Lower leg skin (tissue), 4 donors: ENCODE data around the gene NCAPD3. TPM values are rescaled to one million over a fixed set of nuclear protein-coding genes. Genes with fewer than 3 reads are reported as not detected.

Source experiments
- DNase-seq, 2 donors: peaks; one replicate each; pipeline ENCODE4 v3.0.0-alpha.2; 2019; ENCODE audit warnings: low spot score in 2 of 2
- H3K4me3 ChIP-seq: fragments of 200-600 bp; sonication (generic); 2 replicates; pipeline ENCODE4 v1.5.1; 2017; ENCODE audit warnings: mild to moderate bottlenecking, low read depth; ENCODE audit not compliant: poor library complexity, severe bottlenecking
- POLR2A ChIP-seq, 2 donors: fragments of 450-650 bp; IDR thresholded peaks; one replicate each; pipeline ENCODE4 v1.6.1; 2016 to 2017; ENCODE audit warnings: antibody characterized with exemption in 2 of 2, mild to moderate bottlenecking in 1 of 2, moderate library complexity in 1 of 2
- WGBS, 2 donors: methylation state at CpG; one replicate each; pipeline ENCODE4 v1.1.5; 2018; 5-methylcytosine and 5-hydroxymethylcytosine counted together
- intact Hi-C: fragments of 100-400 bp; cut with DNase I; formaldehyde crosslinking; loops from one replicate; pipeline ENCODE4 v1.15.0; 2023; ENCODE audit warnings: low total_unique reads
- total RNA-seq, 4 donors: library from RNA; depleted of rRNA; stranded (reverse); fragments of >200 nt; gene quantifications; one replicate each; pipeline ENCODE4 v1.1.0, GENCODE V29; 2016
- TF ChIP-seq, protein P1 (sequence below), 3 donors: fragments of 450-650 bp; IDR thresholded peaks; one replicate each; pipeline ENCODE4 v1.5.1; 2016; ENCODE audit warnings: antibody characterized with exemption in 3 of 3, mild to moderate bottlenecking in 3 of 3, moderate library complexity in 2 of 3

NCAPD3 gene
- total RNA-seq, 4 donors from 2014 or later, result 10.7 to 24.7 (median 20.3) TPM

DNA sequence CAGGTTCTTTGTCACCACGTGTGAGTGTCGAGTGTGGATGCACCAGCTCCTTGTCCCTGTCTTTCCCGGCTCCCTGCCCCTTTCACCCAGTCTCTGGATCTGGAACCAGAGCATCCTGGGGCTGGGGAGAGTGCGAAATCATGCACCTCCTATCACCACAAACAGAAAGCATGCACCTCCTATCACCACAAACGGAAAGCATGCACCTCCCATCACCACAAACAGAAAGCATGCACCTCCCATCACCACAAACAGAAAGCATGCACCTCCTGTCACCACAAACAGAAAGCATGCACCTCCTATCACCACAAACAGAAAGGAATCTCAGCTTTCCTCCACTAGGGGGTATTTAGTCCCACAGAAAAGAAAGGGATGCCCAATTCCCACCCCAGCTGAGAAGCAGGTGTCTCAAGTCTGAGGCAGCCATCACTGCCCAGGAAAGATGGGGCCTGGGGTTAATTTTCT is 46.5 kb upstream of the NCAPD3 start:
- intact Hi-C loops, result no loop called here
- peak in 1 of 2 donors; percentile 40 for DNase-seq
- WGBS, 2 donors, result 50 to 52% methylated on average over 5 of the region's 5 CpGs
- H3K4me3 ChIP-seq, result no peak overlapping the region
- TF ChIP-seq, protein P1, sequence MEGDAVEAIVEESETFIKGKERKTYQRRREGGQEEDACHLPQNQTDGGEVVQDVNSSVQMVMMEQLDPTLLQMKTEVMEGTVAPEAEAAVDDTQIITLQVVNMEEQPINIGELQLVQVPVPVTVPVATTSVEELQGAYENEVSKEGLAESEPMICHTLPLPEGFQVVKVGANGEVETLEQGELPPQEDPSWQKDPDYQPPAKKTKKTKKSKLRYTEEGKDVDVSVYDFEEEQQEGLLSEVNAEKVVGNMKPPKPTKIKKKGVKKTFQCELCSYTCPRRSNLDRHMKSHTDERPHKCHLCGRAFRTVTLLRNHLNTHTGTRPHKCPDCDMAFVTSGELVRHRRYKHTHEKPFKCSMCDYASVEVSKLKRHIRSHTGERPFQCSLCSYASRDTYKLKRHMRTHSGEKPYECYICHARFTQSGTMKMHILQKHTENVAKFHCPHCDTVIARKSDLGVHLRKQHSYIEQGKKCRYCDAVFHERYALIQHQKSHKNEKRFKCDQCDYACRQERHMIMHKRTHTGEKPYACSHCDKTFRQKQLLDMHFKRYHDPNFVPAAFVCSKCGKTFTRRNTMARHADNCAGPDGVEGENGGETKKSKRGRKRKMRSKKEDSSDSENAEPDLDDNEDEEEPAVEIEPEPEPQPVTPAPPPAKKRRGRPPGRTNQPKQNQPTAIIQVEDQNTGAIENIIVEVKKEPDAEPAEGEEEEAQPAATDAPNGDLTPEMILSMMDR (IDR thresholded peaks at IDR 0.05), result no peak
- no peak for TF ChIP-seq POLR2A (IDR thresholded peaks at IDR 0.05)

DNA sequence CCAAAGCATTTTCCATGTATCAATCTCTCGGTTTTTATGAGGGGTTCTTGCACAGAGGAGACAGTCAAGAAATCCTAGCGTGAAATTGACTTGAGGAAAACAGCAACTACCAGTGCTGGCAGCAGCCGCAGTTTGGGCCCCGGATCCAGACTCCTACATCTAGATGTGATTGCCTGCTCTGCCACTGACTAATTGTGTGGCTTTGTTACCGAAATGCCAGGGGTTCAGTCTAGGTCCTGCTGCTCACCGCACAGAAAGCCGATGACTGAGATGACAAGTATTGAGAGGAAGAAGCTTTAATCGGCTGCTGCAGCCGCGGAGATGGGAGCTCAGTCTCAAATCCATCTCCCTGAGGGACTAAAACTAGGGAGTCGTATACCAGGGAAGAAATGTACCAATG is 44.2 kb upstream of the NCAPD3 start:
- peak in 1 of 2 donors; percentile 37 for DNase-seq
- TF ChIP-seq, protein P1 (IDR thresholded peaks at IDR 0.05), result no peak
- no peak for TF ChIP-seq POLR2A (IDR thresholded peaks at IDR 0.05)
- 86 to 92% methylated on average over 11 of the region's 11 CpGs for WGBS, 2 donors
- no peak overlapping the region for H3K4me3 ChIP-seq
- intact Hi-C loops, result no loop called here

DNA sequence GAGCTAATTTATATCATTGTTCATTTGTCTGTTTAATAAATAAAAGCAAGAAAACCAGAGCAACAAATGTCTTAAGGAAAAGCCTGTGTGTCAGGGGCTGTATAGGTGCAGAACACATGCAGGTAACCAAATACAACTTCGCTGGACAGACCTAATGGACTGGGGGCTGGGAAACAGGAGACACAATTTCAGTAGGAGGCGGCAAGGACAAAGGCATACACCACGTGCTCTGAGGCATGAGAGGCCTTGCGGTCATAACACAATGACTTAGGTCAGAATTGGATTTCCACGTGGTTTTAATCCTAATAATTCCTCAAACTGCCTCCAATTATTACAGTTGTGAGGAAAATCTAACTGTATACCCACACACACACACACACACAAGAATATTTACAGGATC is 43.7 kb upstream of the NCAPD3 start:
- intact Hi-C loops, result no loop called here
- DNase-seq, result peak in 1 of 2 donors; percentile 39
- H3K4me3 ChIP-seq, result no peak overlapping the region
- 81 to 85% methylated on average over 5 of the region's 5 CpGs for WGBS, 2 donors
- TF ChIP-seq, protein P1 (IDR thresholded peaks at IDR 0.05), result no peak
- TF ChIP-seq POLR2A (IDR thresholded peaks at IDR 0.05), result no peak

DNA sequence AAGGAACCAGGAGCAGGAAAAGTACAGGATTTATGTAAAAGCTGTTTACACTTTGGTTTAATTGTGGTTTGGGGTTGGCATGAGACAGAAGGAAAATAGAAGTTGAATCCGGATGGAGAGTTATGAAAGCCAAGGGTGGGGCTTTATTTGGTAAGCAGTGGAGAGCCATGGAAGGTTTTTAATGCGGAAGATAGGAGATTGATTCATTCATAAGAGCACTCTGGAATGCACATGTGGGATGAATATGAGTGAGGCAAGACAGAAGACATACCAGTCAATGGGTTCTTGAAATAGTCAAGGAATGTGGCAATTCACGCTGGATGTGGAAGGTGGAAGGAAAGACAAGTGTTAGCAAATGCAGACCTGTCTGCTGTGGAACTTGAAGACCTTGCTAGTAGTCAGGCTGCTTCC is 43.1 kb upstream of the NCAPD3 start:
- no peak overlapping the region for H3K4me3 ChIP-seq
- no peak for TF ChIP-seq POLR2A (IDR thresholded peaks at IDR 0.05)
- TF ChIP-seq, protein P1 (IDR thresholded peaks at IDR 0.05), result no peak
- intact Hi-C loops, result no loop called here
- 7 to 10% methylated on average over 3 of the region's 3 CpGs for WGBS, 2 donors
- peak; percentile 5 to 52 for DNase-seq

DNA sequence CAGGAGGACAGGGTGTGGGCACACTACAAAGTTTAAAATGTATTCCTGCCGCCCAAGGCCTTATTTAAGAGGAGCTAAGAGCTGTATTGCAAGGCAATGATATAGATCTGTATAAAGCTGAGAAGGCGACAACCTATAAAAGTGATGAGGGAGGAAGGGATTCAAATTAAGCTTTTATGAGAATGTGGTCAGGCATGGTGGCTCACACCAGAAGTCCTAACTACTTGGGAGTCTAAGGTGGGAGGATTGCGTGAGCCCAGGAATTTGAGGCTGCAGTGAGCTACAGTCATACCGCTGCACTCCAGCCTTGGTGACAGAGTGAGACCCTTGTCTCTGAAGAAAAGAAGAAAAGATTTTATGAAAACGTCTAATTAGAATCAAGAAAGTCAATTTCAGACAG is 42.7 kb upstream of the NCAPD3 start:
- WGBS, 2 donors, result 58 to 62% methylated on average over 5 of the region's 5 CpGs
- no peak for DNase-seq
- intact Hi-C loops, result no loop called here
- H3K4me3 ChIP-seq, result no peak overlapping the region
- TF ChIP-seq, protein P1 (IDR thresholded peaks at IDR 0.05), result no peak
- TF ChIP-seq POLR2A (IDR thresholded peaks at IDR 0.05), result no peak
